Measurements from ENCODE around the gene OR5AU1.
"Not testable (repeated sequence)": the region's sequence is repeated elsewhere in the genome, so short reads cannot be mapped to it uniquely, and the experiment has no call there.

Gene OR5AU1

GRCh38 chr14:21184254-21184653 is 28.4 kb upstream of the OR5AU1 start:
- no peaks in the 10 kb centered on the region for H3K27me3 ChIP-seq (replicated peaks; ENCODE audit: control insufficient read depth, insufficient read depth, low read length)
- TF ChIP-seq CTCF (IDR thresholded peaks at IDR 0.05; ENCODE audit: insufficient read depth, low read length, poor library complexity, severe bottlenecking) = no peak
- no peak overlapping the region for H3K4me3 ChIP-seq (replicated peaks; ENCODE audit: low read depth, low read length)
- no peak for DNase-seq (ENCODE audit: extremely low read depth, insufficient read length)
- no peaks in the 10 kb centered on the region for H3K36me3 ChIP-seq (ENCODE audit: control insufficient read depth, insufficient read depth, low read length)

DNA sequence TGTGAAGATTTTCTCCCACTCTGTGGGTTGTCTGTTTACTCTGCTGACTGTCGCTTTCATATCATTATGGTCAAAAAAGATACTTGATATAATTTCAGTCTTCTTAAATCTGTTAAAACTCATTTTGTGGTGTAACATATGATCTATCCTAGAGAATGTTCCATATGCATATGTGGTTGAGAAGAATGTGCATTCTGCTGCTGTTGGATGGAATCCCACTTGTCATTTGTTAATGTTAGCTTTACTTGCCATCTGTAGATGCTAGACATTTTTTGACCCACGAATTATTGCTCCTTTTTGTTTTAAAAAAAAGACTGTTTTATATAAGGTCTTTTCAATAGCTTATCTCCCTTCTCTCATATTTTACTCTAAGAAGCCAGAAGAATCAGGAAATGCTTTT is 26.3 kb upstream of the OR5AU1 start:
- no peak for DNase-seq (ENCODE audit: extremely low read depth, insufficient read length)
- TF ChIP-seq CTCF (IDR thresholded peaks at IDR 0.05; ENCODE audit: insufficient read depth, low read length, poor library complexity, severe bottlenecking) = no peak
- no peaks in the 10 kb centered on the region for H3K27me3 ChIP-seq (replicated peaks; ENCODE audit: control insufficient read depth, insufficient read depth, low read length)
- no peaks in the 10 kb centered on the region for H3K36me3 ChIP-seq (ENCODE audit: control insufficient read depth, insufficient read depth, low read length)
- H3K4me3 ChIP-seq (replicated peaks; ENCODE audit: low read depth, low read length) = no peak overlapping the region

- no peaks in the 10 kb centered on the region for H3K36me3 ChIP-seq (ENCODE audit: control insufficient read depth, insufficient read depth, low read length)
- DNase-seq (ENCODE audit: extremely low read depth, insufficient read length) = no peak
- no peak overlapping the region for H3K4me3 ChIP-seq (replicated peaks; ENCODE audit: low read depth, low read length)
- H3K27me3 ChIP-seq (replicated peaks; ENCODE audit: control insufficient read depth, insufficient read depth, low read length) = no peaks in the 10 kb centered on the region; the same call in 1 of the 2 replicates
- no peak for TF ChIP-seq CTCF (IDR thresholded peaks at IDR 0.05; ENCODE audit: insufficient read depth, low read length, poor library complexity, severe bottlenecking)
Observed at GRCh38 chr14:21171128-21171527, 15.3 kb upstream of the OR5AU1 start.

DNA sequence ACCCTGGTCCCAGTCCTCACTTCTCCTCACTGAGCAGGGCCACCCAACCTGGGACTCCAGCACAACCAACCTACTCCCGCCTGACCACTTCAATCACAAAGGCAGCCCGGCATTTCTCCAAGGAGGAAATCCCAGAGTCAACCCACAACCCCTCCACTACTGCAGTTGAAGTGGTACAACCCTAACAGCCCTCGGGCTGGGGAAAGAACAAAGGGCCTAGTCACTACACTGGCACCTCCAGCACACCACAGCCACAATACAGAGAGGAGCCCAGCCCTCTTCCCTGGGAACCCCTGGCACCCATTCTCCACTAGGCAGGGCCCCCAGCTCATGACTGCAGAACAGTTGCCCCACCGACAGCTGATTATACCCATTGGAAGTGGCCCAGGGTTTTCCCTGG is 13.7 kb upstream of the OR5AU1 start:
- DNase-seq (ENCODE audit: extremely low read depth, insufficient read length) = no peak
- TF ChIP-seq CTCF (IDR thresholded peaks at IDR 0.05; ENCODE audit: insufficient read depth, low read length, poor library complexity, severe bottlenecking) = no peak
- H3K4me3 ChIP-seq (replicated peaks; ENCODE audit: low read depth, low read length) = no peak overlapping the region
- no peaks in the 10 kb centered on the region for H3K36me3 ChIP-seq (ENCODE audit: control insufficient read depth, insufficient read depth, low read length)
- no peaks in the 10 kb centered on the region; the same call in 1 of the 2 replicates for H3K27me3 ChIP-seq (replicated peaks; ENCODE audit: control insufficient read depth, insufficient read depth, low read length)

- TF ChIP-seq CTCF (IDR thresholded peaks at IDR 0.05; ENCODE audit: insufficient read depth, low read length, poor library complexity, severe bottlenecking) = no peak
- DNase-seq (ENCODE audit: extremely low read depth, insufficient read length) = no peak
Observed at GRCh38 chr14:21168055-21168454, 12.2 kb upstream of the OR5AU1 start.

GRCh38 chr14:21165670-21166069 is 9.8 kb upstream of the OR5AU1 start:
- not testable (repeated sequence) for H3K36me3 ChIP-seq (ENCODE audit: control insufficient read depth, insufficient read depth, low read length)

More at GRCh38 chr14:21168055-21168454, 12.2 kb upstream of the OR5AU1 start:
- Histone ChIP-seq H3K27me3 (replicated peaks; ENCODE audit: control insufficient read depth, insufficient read depth, low read length) (no peaks in the 10 kb centered on the region; the same call in 1 of the 2 replicates), H3K4me3 (replicated peaks; ENCODE audit: low read depth, low read length) (no peak overlapping the region), H3K36me3 (ENCODE audit: control insufficient read depth, insufficient read depth, low read length) (no peaks in the 10 kb centered on the region)

GRCh38 chr14:21165002-21165605 is 9.2 kb upstream of the OR5AU1 start:
- not testable (repeated sequence) for H3K4me3 ChIP-seq (replicated peaks; ENCODE audit: low read depth, low read length); H3K27me3 ChIP-seq (replicated peaks; ENCODE audit: control insufficient read depth, insufficient read depth, low read length); H3K36me3 ChIP-seq (ENCODE audit: control insufficient read depth, insufficient read depth, low read length); DNase-seq (ENCODE audit: extremely low read depth, insufficient read length)

More at GRCh38 chr14:21165670-21166069, 9.8 kb upstream of the OR5AU1 start:
- not testable (repeated sequence) for H3K4me3 ChIP-seq (replicated peaks; ENCODE audit: low read depth, low read length); H3K27me3 ChIP-seq (replicated peaks; ENCODE audit: control insufficient read depth, insufficient read depth, low read length); DNase-seq (ENCODE audit: extremely low read depth, insufficient read length)

All from GM06990 (cell line).